HepG2 (cell line): ENCODE results near the gene OSBPL2. TPM values are rescaled to one million over a fixed set of nuclear protein-coding genes. Genes with fewer than 3 reads are reported as not detected.

Source experiments
- ATM ChIP-seq: fragments of 450-650 bp; IDR thresholded peaks from 2 replicates; pipeline ENCODE4 v1.7.1; 2017; ENCODE audit warnings: mild to moderate bottlenecking, borderline replicate concordance
- NFIB ChIP-seq: sonication (generic); formaldehyde crosslinking; IDR thresholded peaks from 2 replicates; pipeline ENCODE4 v1.9.0; 2021; ENCODE audit warnings: missing genetic modification reagents, mild to moderate bottlenecking, borderline replicate concordance
- PATZ1 ChIP-seq: sonication (generic); formaldehyde crosslinking; IDR thresholded peaks from 2 replicates; pipeline ENCODE4 v1.4.0; 2020; ENCODE audit warnings: missing genetic modification reagents
- RBM22 ChIP-seq: fragments of 200-400 bp; formaldehyde crosslinking; optimal IDR thresholded peaks from 2 replicates; pipeline ENCODE3; 2017; ENCODE audit warnings: mild to moderate bottlenecking, low read length, moderate library complexity
- SATB2 ChIP-seq: sonication (generic); formaldehyde crosslinking; IDR thresholded peaks from 2 replicates; pipeline ENCODE4 v1.5.0; 2020; ENCODE audit warnings: missing genetic modification reagents
- UBTF ChIP-seq: sonication (generic); formaldehyde crosslinking; IDR thresholded peaks from 2 replicates; pipeline ENCODE4 v1.4.0; 2020; ENCODE audit warnings: mild to moderate bottlenecking, missing genetic modification reagents
- ZBED4 ChIP-seq: sonication (generic); formaldehyde crosslinking; IDR thresholded peaks from 2 replicates; pipeline ENCODE4 v1.4.0; 2020; ENCODE audit warnings: missing genetic modification reagents, borderline replicate concordance
- ZBTB39 ChIP-seq: sonication (generic); formaldehyde crosslinking; IDR thresholded peaks from 2 replicates; pipeline ENCODE4 v1.5.0; 2020; ENCODE audit warnings: missing genetic modification reagents
- ZBTB43 ChIP-seq: sonication (generic); formaldehyde crosslinking; conservative IDR thresholded peaks from 2 replicates; pipeline ENCODE4 v1.4.0; 2020; ENCODE audit warnings: missing genetic modification reagents
- ZC3H13 ChIP-seq: sonication (generic); formaldehyde crosslinking; IDR thresholded peaks from 2 replicates; pipeline ENCODE4 v1.8.1; 2023; ENCODE audit warnings: mild to moderate bottlenecking, missing genetic modification reagents, moderate library complexity
- ZNF274 ChIP-seq: sonication (generic); formaldehyde crosslinking; IDR thresholded peaks from 2 replicates; pipeline ENCODE4 v1.5.1; 2020; ENCODE audit warnings: mild to moderate bottlenecking, missing genetic modification reagents
- ZNF276 ChIP-seq: sonication (generic); formaldehyde crosslinking; IDR thresholded peaks from 2 replicates; pipeline ENCODE4 v1.4.0; 2020; ENCODE audit warnings: mild to moderate bottlenecking, low read depth, missing genetic modification reagents
- ZNF562 ChIP-seq: sonication (generic); formaldehyde crosslinking; IDR thresholded peaks from 2 replicates; pipeline ENCODE4 v1.8.0; 2022; ENCODE audit warnings: missing genetic modification reagents, borderline replicate concordance
- polyA plus RNA-seq, 8 experiments: library from polyadenylated mRNA; depleted of rRNA in 3 of 8; stranded (reverse) in 7 of 8; unstranded in 1 of 8; fragments of >200 nt; fragmentation: Illumina TruSeq in 4 of 8; extraction: Trizol in 4 of 8; gene quantifications; 2 replicates each; pipeline versions ENCODE4 v1.2.1 to v1.2.3, GENCODE V29; 2011 to 2016; ENCODE audit warnings: low read depth in 4 of 8, missing spikeins in 1 of 8, mixed read lengths in 1 of 8; ENCODE audit not compliant: insufficient read depth in 1 of 8
- total RNA-seq, 5 experiments: library from RNA; depleted of rRNA; stranded (reverse); fragments of >200 nt; fragmentation: Illumina TruSeq; extraction: Trizol; gene quantifications; 2 replicates each; pipeline ENCODE4 v1.2.3, GENCODE V29; 2016; ENCODE audit warnings: low read depth in 1 of 5

OSBPL2 gene
- total and polyA plus RNA-seq, 2 of the 13 experiments (the other 11 are each of a cell fraction or from before 2014, with no cell fraction given): 18.5 to 37.4 TPM

- TF ChIP-seq ZBTB39: no peak; the same call in 1 of the 2 replicates
- peak; percentile 21; the same call in 1 of the 2 replicates for TF ChIP-seq ZNF274 (CRISPR knock-in tag)
- no peak for TF ChIP-seq ZNF562 (CRISPR knock-in tag)
- no peak for TF ChIP-seq ATM
- peak; percentile 42; the same call in 1 of the 2 replicates for TF ChIP-seq PATZ1 (CRISPR knock-in tag)
- TF ChIP-seq RBM22: no peak
- TF ChIP-seq ZBED4 (CRISPR knock-in tag): no peak; the same call in 1 of the 2 replicates
- TF ChIP-seq SATB2 (CRISPR knock-in tag): no peak
- TF ChIP-seq NFIB (CRISPR knock-in tag): no peak
- TF ChIP-seq ZNF276 (CRISPR knock-in tag): peak; percentile 76; the same call in 1 of the 2 replicates
- TF ChIP-seq ZBTB43 (CRISPR knock-in tag): no peak
- no peak for TF ChIP-seq ZC3H13 (CRISPR knock-in tag)
- TF ChIP-seq UBTF (CRISPR knock-in tag): peak; percentile 13; the same call in 1 of the 2 replicates
These were observed at the start of gene OSBPL2 (continued) for GRCh38 chr20:62237801-62238568.
